Activated T-cell treated with anti-CD3 and anti-CD28 coated beads for 1 hour (primary cell): Measurements from ENCODE around the gene OSMR.
"Not testable (repeated sequence)": the region's sequence is repeated elsewhere in the genome, so short reads cannot be mapped to it uniquely, and the experiment has no call there.

Experiments used
- DNase-seq: peaks from one replicate; pipeline ENCODE4 v3.0.0-alpha.2; 2020; ENCODE audit warnings: low read depth

Gene OSMR

GRCh38 chr5:38831117-38831516, 14.7 kb upstream of the OSMR start:
- no peak for DNase-seq

- DNase-seq, result no peak
Measured at GRCh38 chr5:38831909-38832308, 13.9 kb upstream of the OSMR start.

- no peak for DNase-seq
Measured at GRCh38 chr5:38832810-38833209, 13.0 kb upstream of the OSMR start.

GRCh38 chr5:38835887-38836286, 9.9 kb upstream of the OSMR start:
- no peak for DNase-seq

GRCh38 chr5:38837416-38837815, 8.4 kb upstream of the OSMR start:
- no peak for DNase-seq

- no peak for DNase-seq
Measured at GRCh38 chr5:38837932-38838331, 7.9 kb upstream of the OSMR start.

GRCh38 chr5:38843665-38844064, 2.1 kb upstream of the OSMR start:
- no peak for DNase-seq

GRCh38 chr5:38846379-38847011, 683 bp downstream of the OSMR start:
- DNase-seq, result no peak

GRCh38 chr5:38847559-38848347, 1.9 kb downstream of the OSMR start:
- DNase-seq, result no peak

GRCh38 chr5:38848637-38849036, 2.8 kb downstream of the OSMR start:
- DNase-seq, result no peak

- DNase-seq, result not testable (repeated sequence)
Measured at GRCh38 chr5:38851640-38852039, 5.8 kb downstream of the OSMR start.

GRCh38 chr5:38853753-38854470, 8.1 kb downstream of the OSMR start:
- DNase-seq, result no peak

GRCh38 chr5:38854907-38855306, 9.1 kb downstream of the OSMR start:
- DNase-seq, result no peak

GRCh38 chr5:38856660-38857059, 10.8 kb downstream of the OSMR start:
- DNase-seq, result no peak

GRCh38 chr5:38858839-38859238, 13.0 kb downstream of the OSMR start:
- no peak for DNase-seq

GRCh38 chr5:38861986-38862770, 16.4 kb downstream of the OSMR start:
- not testable (repeated sequence) for DNase-seq

- DNase-seq, result no peak
Measured at GRCh38 chr5:38866362-38867031, 20.7 kb downstream of the OSMR start.

GRCh38 chr5:38867032-38867398, 21.2 kb downstream of the OSMR start:
- DNase-seq, result no peak

GRCh38 chr5:38867416-38867815, 21.6 kb downstream of the OSMR start:
- no peak for DNase-seq

- DNase-seq, result no peak
Measured at GRCh38 chr5:38870595-38870994, 24.8 kb downstream of the OSMR start.

- no peak for DNase-seq
Measured at GRCh38 chr5:38871058-38871605, 25.3 kb downstream of the OSMR start.
